BE2C (cell line): ENCODE results near the gene CMC4.
A peak's percentile ranks its signal among the peaks of the same experiment; 100 is the strongest.

Experiments used
- DNase-seq: peaks from one replicate; pipeline ENCODE4 v3.0.0-alpha.2; 2020
- H3K27me3 ChIP-seq: fragments of 250-450 bp; sonication (Bioruptor Pico); 2 replicates; pipeline ENCODE4 v1.5.1; 2020; ENCODE audit warnings: mild to moderate bottlenecking
- H3K36me3 ChIP-seq: fragments of 250-450 bp; sonication (Bioruptor Pico); 2 replicates; pipeline ENCODE4 v1.5.1; 2020; ENCODE audit warnings: mild to moderate bottlenecking
- H3K4me1 ChIP-seq: fragments of 250-450 bp; sonication (Bioruptor Pico); 2 replicates; pipeline ENCODE4 v1.5.1; 2020
- H3K4me3 ChIP-seq: 2 replicates; pipeline ENCODE4 v1.5.1; 2011; ENCODE audit warnings: low read depth, low read length
- H3K9me3 ChIP-seq: fragments of 250-450 bp; sonication (Bioruptor Pico); 2 replicates; pipeline ENCODE4 v1.5.1; 2020
- CTCF ChIP-seq: IDR thresholded peaks from 2 replicates; pipeline ENCODE4 v1.5.1; 2012; ENCODE audit warnings: mild to moderate bottlenecking, low read depth, low read length

CMC4 gene

GRCh38 chrX:155048977-155049619 is 21.8 kb downstream of the CMC4 start:
- Histone ChIP-seq H3K4me1 (no peaks in the 10 kb centered on the region), H3K27me3 (no peaks in the 10 kb centered on the region), H3K36me3 (peaks cover 3% of the 10 kb centered on the region; the same call in 1 of the 2 replicates), H3K9me3 (no peaks in the 10 kb centered on the region), H3K4me3 (no peak overlapping the region)
- peak; percentile 77 for TF ChIP-seq CTCF
- peak; percentile 67 for DNase-seq

GRCh38 chrX:155046811-155047528 is 24.0 kb downstream of the CMC4 start:
- no peaks in the 10 kb centered on the region for H3K9me3 ChIP-seq
- no peaks in the 10 kb centered on the region for H3K27me3 ChIP-seq
- H3K36me3 ChIP-seq: peaks cover 2% of the 10 kb centered on the region; the same call in 1 of the 2 replicates
- no peak overlapping the region for H3K4me3 ChIP-seq
- DNase-seq: no peak
- no peak for TF ChIP-seq CTCF
- no peaks in the 10 kb centered on the region for H3K4me1 ChIP-seq

- Histone ChIP-seq H3K4me1 (no peaks in the 10 kb centered on the region), H3K9me3 (no peaks in the 10 kb centered on the region), H3K36me3 (no peaks in the 10 kb centered on the region), H3K4me3 (no peak overlapping the region), H3K27me3 (no peaks in the 10 kb centered on the region)
- no peak for DNase-seq
- TF ChIP-seq CTCF: no peak
Measured at GRCh38 chrX:155046129-155046810, 24.7 kb downstream of the CMC4 start.

GRCh38 chrX:155035688-155036087 is 35.2 kb downstream of the CMC4 start:
- no peaks in the 10 kb centered on the region for H3K4me1 ChIP-seq
- H3K27me3 ChIP-seq: no peaks in the 10 kb centered on the region
- no peak for TF ChIP-seq CTCF
- no peak overlapping the region for H3K4me3 ChIP-seq
- H3K9me3 ChIP-seq: no peaks in the 10 kb centered on the region
- no peak for DNase-seq
- H3K36me3 ChIP-seq: peaks cover 10% of the 10 kb centered on the region

- DNase-seq: no peak
- Histone ChIP-seq H3K4me3 (no peak overlapping the region), H3K4me1 (no peaks in the 10 kb centered on the region), H3K27me3 (no peaks in the 10 kb centered on the region), H3K36me3 (peaks cover 10% of the 10 kb centered on the region), H3K9me3 (no peaks in the 10 kb centered on the region)
- no peak for TF ChIP-seq CTCF
Measured at GRCh38 chrX:155031657-155032056, 39.3 kb downstream of the CMC4 start.
